ENCODE data around the gene TMEM185B. TPM values are rescaled to one million over a fixed set of nuclear protein-coding genes. Genes with fewer than 3 reads are reported as not detected.
"Not testable (repeated sequence)": the region's sequence is repeated elsewhere in the genome, so short reads cannot be mapped to it uniquely, and the experiment has no call there.

Gene TMEM185B
- total RNA-seq, 1 experiment from 2014 or later, result 26.1 TPM

DNA sequence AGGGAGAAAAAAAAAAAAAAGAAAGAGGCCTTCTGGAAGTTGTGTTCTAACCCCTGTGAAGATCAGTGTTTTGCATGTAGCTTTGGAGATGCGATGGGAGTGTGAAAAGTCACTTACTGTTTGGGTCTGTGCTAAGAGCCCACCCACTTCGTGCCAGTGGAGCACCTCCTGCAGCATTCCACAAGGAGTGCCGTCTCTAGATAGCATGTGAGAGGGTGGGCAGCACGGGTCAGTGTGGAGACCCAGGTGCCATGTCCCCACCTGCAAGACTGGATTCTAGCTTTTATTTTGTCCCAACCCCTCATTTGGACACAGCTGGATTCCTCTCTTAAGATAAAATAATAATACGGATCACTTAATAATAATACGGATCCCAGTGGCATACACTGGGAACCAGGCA, 12.5 kb upstream of the TMEM185B start:
- in situ Hi-C loops (cut with HindIII; ENCODE audit: low sequenced_read_pairs), result no loop called here
- DNase-seq (ENCODE audit: low spot score), result no peak

DNA sequence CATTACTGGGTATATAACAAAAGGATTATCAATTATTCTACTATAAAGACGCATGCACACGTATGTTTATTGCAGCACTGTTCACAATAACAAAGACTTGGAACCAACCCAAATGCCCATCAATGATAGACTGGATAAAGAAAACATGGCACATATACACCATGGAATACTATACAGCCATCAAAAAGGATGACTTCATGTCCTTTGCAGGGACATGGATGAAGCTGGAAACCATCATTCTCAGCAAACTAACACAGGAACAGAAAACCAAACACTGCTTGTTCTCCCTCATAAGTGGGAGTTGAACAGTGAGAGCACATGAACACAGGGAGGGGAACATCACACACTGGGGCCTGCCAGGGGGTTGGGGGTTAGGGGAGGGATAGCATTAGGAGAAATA, 12.0 kb upstream of the TMEM185B start:
- in situ Hi-C loops (cut with HindIII; ENCODE audit: low sequenced_read_pairs); DNase-seq (ENCODE audit: low spot score): not testable (repeated sequence)

DNA sequence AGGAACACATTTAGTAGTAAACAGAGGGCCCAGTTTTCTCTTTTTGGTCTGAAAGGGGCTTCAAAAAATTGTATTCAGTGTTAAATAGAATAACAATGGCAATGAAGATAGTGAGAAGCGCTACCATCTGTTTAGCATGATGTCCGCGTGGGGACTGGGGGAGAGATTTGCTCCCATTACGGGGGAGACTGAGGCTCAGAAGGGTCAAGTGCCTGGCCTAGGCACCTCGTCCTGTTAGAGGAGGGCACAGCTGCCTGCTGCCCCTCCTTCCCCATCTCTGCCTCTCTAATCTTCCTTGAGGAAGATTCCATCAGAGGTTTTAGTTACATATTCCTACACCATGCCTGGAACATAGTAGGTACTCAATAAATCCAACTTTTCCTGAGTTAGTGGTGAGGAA, 10.1 kb upstream of the TMEM185B start:
- in situ Hi-C loops (cut with HindIII; ENCODE audit: low sequenced_read_pairs), result no loop called here

GRCh38 chr2:120231974-120232635, 8.9 kb upstream of the TMEM185B start:
- DNase-seq (ENCODE audit: low spot score), result no peak
- in situ Hi-C loops (cut with HindIII; ENCODE audit: low sequenced_read_pairs), result no loop called here

More for the DNA sequence above, 10.1 kb upstream of the TMEM185B start:
- no peak for DNase-seq (ENCODE audit: low spot score)

GRCh38 chr2:120231564-120231973, 8.4 kb upstream of the TMEM185B start:
- in situ Hi-C loops (cut with HindIII; ENCODE audit: low sequenced_read_pairs), result no loop called here
- no peak for DNase-seq (ENCODE audit: low spot score)

DNA sequence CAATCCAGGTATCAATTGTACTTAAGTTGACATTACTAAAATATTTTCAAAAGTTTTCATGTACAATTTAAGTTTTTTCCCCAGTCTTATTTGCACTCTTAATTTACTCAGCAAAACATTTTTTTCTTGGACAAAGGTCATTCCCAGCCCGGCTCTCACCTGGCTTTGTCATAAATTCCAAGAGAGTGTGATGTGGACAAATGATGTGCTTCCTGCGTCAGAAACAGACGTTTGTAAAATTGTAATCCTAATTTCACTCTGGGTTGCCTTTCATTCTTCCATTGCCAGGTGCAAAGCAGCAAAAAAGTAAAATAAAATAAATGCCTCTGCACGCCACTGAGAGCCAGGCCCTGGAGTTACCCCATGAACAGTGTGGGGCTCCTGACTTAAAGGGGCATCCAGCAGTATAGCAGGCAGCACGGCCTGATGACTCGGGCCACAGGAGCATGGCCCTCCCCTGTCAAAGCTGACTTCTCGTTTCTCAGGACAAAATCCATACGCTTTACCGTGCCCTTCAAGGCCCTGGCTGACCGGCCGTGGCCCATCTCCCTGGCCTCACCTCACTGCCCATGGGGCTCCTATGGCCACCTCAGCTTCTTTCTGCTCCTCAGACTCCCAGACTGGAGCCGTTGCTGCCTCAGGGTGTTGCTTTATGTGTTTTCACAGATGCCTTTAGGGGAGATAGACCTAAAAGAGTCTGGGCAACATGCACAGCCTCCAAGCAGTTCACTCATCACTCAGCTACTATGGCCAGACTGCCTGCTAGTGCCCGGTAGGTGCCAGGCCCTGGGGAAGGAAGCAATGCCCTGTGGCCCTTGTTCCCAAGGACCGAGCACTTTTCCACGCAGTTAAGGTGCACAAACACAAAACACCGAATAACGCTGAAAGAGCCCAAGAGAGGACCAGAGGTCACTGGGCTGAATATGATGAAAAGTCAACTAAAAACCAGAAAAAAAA, 7.6 kb upstream of the TMEM185B start:
- in situ Hi-C loops (cut with HindIII; ENCODE audit: low sequenced_read_pairs), result no loop called here
- no peak for DNase-seq (ENCODE audit: low spot score)

GRCh38 chr2:120229341-120229740, 6.1 kb upstream of the TMEM185B start:
- in situ Hi-C loops (cut with HindIII; ENCODE audit: low sequenced_read_pairs), result no loop called here
- no peak for DNase-seq (ENCODE audit: low spot score)

DNA sequence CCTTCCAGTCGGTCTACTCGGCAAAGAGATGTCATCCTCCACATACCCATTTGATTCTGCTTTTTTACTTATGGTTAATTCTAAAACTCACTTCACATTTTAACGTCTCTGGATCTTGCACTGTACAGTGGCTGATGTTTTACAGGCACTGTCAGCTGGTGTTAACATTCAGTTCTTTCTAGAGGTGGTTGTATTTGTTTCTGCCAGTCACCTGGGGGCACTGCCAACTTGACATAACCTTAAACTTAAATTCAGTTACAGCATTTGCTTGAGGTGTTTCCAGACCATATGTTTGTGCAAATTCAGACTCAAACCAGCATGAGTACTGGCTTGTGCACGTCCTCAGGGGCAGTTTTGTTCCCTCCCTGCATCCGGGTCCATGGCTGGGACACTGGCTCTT, 5.3 kb upstream of the TMEM185B start:
- in situ Hi-C loops (cut with HindIII; ENCODE audit: low sequenced_read_pairs), result no loop called here
- DNase-seq (ENCODE audit: low spot score), result no peak

DNA sequence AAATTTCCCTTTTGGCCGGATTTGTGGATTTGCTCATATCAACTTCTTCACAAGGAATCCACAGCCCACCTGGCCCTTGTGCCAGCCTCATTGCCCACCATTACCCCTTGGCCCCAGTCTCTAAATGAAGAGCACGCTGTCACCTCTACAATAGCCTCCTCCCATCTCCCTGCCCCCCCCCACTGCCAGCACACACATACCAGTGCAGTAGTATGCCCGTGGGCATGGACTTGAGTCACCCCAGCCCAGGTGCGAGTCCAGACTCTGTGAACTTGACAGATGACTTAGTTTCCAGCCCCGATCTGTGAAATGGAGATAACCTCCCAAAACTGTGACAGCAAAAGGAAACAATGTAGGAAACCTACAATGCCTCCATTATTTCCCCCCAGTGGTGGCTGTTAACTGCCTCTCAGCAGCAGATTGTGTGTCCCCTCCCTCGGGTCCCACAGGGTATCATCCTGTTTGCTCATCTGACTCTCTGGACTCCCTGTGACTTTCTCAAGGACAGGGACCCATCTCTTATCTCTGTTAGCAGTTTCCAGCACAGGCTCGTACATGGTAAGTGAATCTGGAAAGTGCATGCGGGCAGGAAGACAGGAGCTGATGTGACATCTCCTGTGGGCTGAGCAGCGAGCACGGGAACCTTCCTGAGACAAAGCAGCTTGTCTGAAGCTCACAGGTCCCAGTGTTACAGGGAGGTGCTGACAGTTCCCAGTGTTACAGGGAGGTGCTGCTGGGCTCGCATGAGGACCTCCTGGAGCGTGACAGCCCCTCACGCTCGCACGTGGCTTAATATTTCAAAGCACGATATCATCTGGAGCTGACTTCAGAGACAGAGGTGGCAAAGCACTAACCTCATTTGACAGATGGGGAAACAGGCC, 4.2 kb upstream of the TMEM185B start:
- DNase-seq (ENCODE audit: low spot score), result no peak

GRCh38 chr2:120226316-120226715, 3.1 kb upstream of the TMEM185B start:
- DNase-seq (ENCODE audit: low spot score), result no peak
- in situ Hi-C loops (cut with HindIII; ENCODE audit: low sequenced_read_pairs), result no loop called here

More for the DNA sequence above, 4.2 kb upstream of the TMEM185B start:
- in situ Hi-C loops (cut with HindIII; ENCODE audit: low sequenced_read_pairs), result no loop called here

- no peak for DNase-seq (ENCODE audit: low spot score)
- in situ Hi-C loops (cut with HindIII; ENCODE audit: low sequenced_read_pairs), result no loop called here
These were observed 2.4 kb upstream of the TMEM185B start for GRCh38 chr2:120225549-120226065.

- in situ Hi-C loops (cut with HindIII; ENCODE audit: low sequenced_read_pairs), result no loop called here
- no peak for DNase-seq (ENCODE audit: low spot score)
These were observed 1.7 kb upstream of the TMEM185B start for GRCh38 chr2:120224735-120225548.

DNA sequence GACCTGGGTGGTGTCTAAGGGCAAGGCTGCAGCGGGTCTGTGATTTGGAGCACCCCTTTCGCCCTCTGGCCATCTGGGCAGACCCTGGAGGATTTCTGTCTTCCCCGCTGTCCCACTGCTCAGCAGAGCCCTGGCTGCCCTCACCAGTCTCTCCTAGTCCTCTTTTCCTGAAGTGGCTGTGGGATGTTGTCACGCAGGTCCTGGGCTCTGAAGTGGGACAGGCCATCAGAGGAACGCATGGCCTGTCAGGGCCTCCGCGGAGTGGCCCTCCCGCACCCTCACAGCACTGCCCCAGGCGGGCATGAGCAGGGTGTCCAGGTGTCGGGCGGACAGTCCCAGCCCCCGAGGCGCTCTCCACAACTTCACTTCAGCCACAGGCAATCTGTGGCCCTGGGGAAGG, 1.1 kb upstream of the TMEM185B start:
- no peak for DNase-seq (ENCODE audit: low spot score)
- in situ Hi-C loops (cut with HindIII; ENCODE audit: low sequenced_read_pairs), result no loop called here

- in situ Hi-C loops (cut with HindIII; ENCODE audit: low sequenced_read_pairs), result no loop called here
- no peak for DNase-seq (ENCODE audit: low spot score)
These were observed 790 bp downstream of the TMEM185B start for GRCh38 chr2:120222186-120223033.

DNA sequence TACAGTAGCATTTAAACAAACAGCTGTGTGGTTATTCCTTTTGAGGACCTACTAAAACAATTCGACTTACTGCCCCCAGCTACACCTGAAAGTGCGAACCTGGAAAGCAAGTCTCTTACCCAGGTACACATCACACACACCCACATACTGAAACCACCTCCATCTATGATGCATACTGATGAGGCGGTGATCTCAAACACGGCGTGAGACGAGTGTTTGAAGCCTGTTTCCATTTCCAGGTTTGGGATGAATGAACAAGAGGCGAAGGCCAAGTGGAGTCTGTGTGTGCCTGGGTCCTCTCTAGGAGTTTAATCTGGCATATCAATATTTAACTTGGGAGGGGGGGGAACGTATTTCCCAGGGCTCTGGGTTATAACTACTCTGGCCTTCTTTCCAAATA, 1.6 kb downstream of the TMEM185B start:
- no peak for DNase-seq (ENCODE audit: low spot score)
- in situ Hi-C loops (cut with HindIII; ENCODE audit: low sequenced_read_pairs), result no loop called here

GRCh38 chr2:120220756-120221155, 2.4 kb downstream of the TMEM185B start:
- no peak for DNase-seq (ENCODE audit: low spot score)
- in situ Hi-C loops (cut with HindIII; ENCODE audit: low sequenced_read_pairs), result no loop called here

GRCh38 chr2:120219766-120220165, 3.4 kb downstream of the TMEM185B start:
- DNase-seq (ENCODE audit: low spot score), result no peak
- in situ Hi-C loops (cut with HindIII; ENCODE audit: low sequenced_read_pairs), result no loop called here

GRCh38 chr2:120219291-120219690, 3.9 kb downstream of the TMEM185B start:
- DNase-seq (ENCODE audit: low spot score), result no peak
- in situ Hi-C loops (cut with HindIII; ENCODE audit: low sequenced_read_pairs), result no loop called here
